ENCODE results near the gene HECTD4. TPM values are rescaled to one million over a fixed set of nuclear protein-coding genes. Genes with fewer than 3 reads are reported as not detected.
A peak's percentile ranks its signal among the peaks of the same experiment; 100 is the strongest.

The HECTD4 gene
- total and polyA plus RNA-seq, 9 of the 15 experiments (the other 6 are each of a cell fraction or from before 2014, with no cell fraction given), result 3.5 to 33.3 (median 13.5) TPM

GRCh38 chr12:112125250-112125999, 256.8 kb downstream of the HECTD4 start, which contains the start of gene TRAFD1 (continued):
- TF ChIP-seq TSHZ1 (CRISPR knock-in tag; IDR thresholded peaks at IDR 0.05) (no peak), TGIF2 (CRISPR knock-in tag; IDR thresholded peaks at IDR 0.05) (peak; percentile 46; the same call in 1 of the 2 replicates), ZBTB2 (IDR thresholded peaks at IDR 0.05) (no peak), POU5F1 (IDR thresholded peaks at IDR 0.05; ENCODE audit: borderline replicate concordance, low read depth, low read length, partially characterized antibody) (no peak), KDM1A (IDR thresholded peaks at IDR 0.05) (no peak), ZNF551 (CRISPR knock-in tag; IDR thresholded peaks at IDR 0.05) (no peak), IFI16 (CRISPR knock-in tag; IDR thresholded peaks at IDR 0.05) (no peak), CTCF (IDR thresholded peaks at IDR 0.05 in 2 of 3, conservative IDR thresholded peaks at IDR 0.05 in 1 of 3; ENCODE audit: insufficient read depth in 2 of 3, low read depth in 1 of 3, low read length in 3 of 3) (no peak), CBX3 (IDR thresholded peaks at IDR 0.05; ENCODE audit: borderline replicate concordance in 1 of 2, low read length in 2 of 2) (0 out of 3 replicates have a peak, but pooled peaks of 1 of the 2 experiments have one; percentile 55), FOS (IDR thresholded peaks at IDR 0.05; ENCODE audit: extremely low read depth, insufficient read length) (peak; percentile 99), ZKSCAN1 (IDR thresholded peaks at IDR 0.05; ENCODE audit: low read depth, low read length) (peak; percentile 78; the same call in 1 of the 2 replicates), DPF2 (IDR thresholded peaks at IDR 0.05) (no peak), ZNF785 (CRISPR knock-in tag; IDR thresholded peaks at IDR 0.05) (no peak), CREB3L1 (IDR thresholded peaks at IDR 0.05; ENCODE audit: borderline replicate concordance, low read depth) (no peak), IRF1 (CRISPR knock-in tag; IDR thresholded peaks at IDR 0.05; ENCODE audit: borderline replicate concordance) (no peak), TAF1 (IDR thresholded peaks at IDR 0.05; ENCODE audit: control insufficient read depth, extremely low read depth, insufficient read depth, low read length, severe bottlenecking) (peak; percentile 90), OTX1 (CRISPR knock-in tag; IDR thresholded peaks at IDR 0.05) (no peak), CSDE1 (IDR thresholded peaks at IDR 0.05) (no peak), TARDBP (IDR thresholded peaks at IDR 0.05) (no peak)

Measured in K562 (cell line).